A673 (cell line): ENCODE data around the gene DACT3. TPM values are rescaled to one million over a fixed set of nuclear protein-coding genes. Genes with fewer than 3 reads are reported as not detected.

Source experiments
- Bru-seq: library from RNA; stranded (reverse); fragments of 400-500 nt; gene quantifications from one replicate; lab custom pipeline; 2021; lab: Mats Ljungman, UMichigan
- BruChase-seq, 2 experiments: library from RNA; stranded (reverse); fragments of 400-500 nt; gene quantifications; one replicate each; lab custom pipeline; 2021; lab: Mats Ljungman, UMichigan
- BruUV-seq: library from RNA; stranded (reverse); fragments of 400-500 nt; replicated peaks from 2 replicates; lab custom pipeline; 2021; lab: Mats Ljungman, UMichigan
- CTCF ChIA-PET: fragments of 300-600 bp; sonication (Branson Sonifier 250); formaldehyde crosslinking; loops from one replicate; lab custom pipeline; 2022; ENCODE audit warnings: antibody characterized with exemption; lab: Charles Lee
- POLR2A ChIA-PET: fragments of 300-600 bp; sonication (Branson Sonifier 250); formaldehyde crosslinking; loops from one replicate; lab custom pipeline; 2022; ENCODE audit warnings: antibody characterized with exemption; ENCODE audit not compliant: low non-redundant PET; lab: Charles Lee
- DNase-seq: peaks from one replicate; pipeline ENCODE4 v3.0.0-alpha.2; 2015; ENCODE audit warnings: low spot score
- H3K27ac ChIP-seq: fragments of 200-600 bp; sonication (generic); 2 replicates; pipeline ENCODE4 v1.5.1; 2016; ENCODE audit warnings: mixed run types, low read depth, mild to moderate bottlenecking, mixed read lengths, antibody characterized with exemption, low read length; ENCODE audit not compliant: poor library complexity, severe bottlenecking
- H3K27me3 ChIP-seq: fragments of 200-600 bp; sonication (generic); replicated peaks from 2 replicates; pipeline ENCODE4 v1.6.1; 2017; ENCODE audit warnings: mixed run types, low read depth, mild to moderate bottlenecking, mixed read lengths, antibody characterized with exemption, low read length; ENCODE audit not compliant: insufficient read depth, poor library complexity
- H3K36me3 ChIP-seq: fragments of 200-600 bp; sonication (generic); 2 replicates; pipeline ENCODE4 v1.6.1; 2016; ENCODE audit warnings: mixed run types, mild to moderate bottlenecking, mixed read lengths, antibody characterized with exemption, low read length; ENCODE audit not compliant: insufficient read depth, poor library complexity, severe bottlenecking
- H3K4me1 ChIP-seq: fragments of 200-600 bp; sonication (generic); 2 replicates; pipeline ENCODE4 v1.6.1; 2017; ENCODE audit warnings: mixed run types, mild to moderate bottlenecking, mixed read lengths, antibody characterized with exemption, low read length; ENCODE audit not compliant: insufficient read depth, poor library complexity, severe bottlenecking
- H3K4me3 ChIP-seq: fragments of 200-600 bp; sonication (generic); 2 replicates; pipeline ENCODE4 v1.5.1; 2016; ENCODE audit warnings: low read depth, mixed run types, mild to moderate bottlenecking, mixed read lengths, low read length; ENCODE audit not compliant: poor library complexity, severe bottlenecking
- H3K9me3 ChIP-seq: fragments of 200-600 bp; sonication (generic); 2 replicates; pipeline ENCODE4 v1.6.1; 2016; ENCODE audit warnings: mixed run types, low read depth, mild to moderate bottlenecking, mixed read lengths, antibody characterized with exemption, low read length; ENCODE audit not compliant: poor library complexity, severe bottlenecking
- EZH2 ChIP-seq: fragments of 200-600 bp; sonication (generic); IDR thresholded peaks from 2 replicates; pipeline ENCODE4 v1.6.1; 2017; ENCODE audit warnings: borderline replicate concordance, low read depth, mild to moderate bottlenecking, mixed read lengths, antibody characterized with exemption, low read length; ENCODE audit not compliant: poor library complexity, severe bottlenecking
- intact Hi-C: fragments of 100-400 bp; cut with micrococcal nuclease; formaldehyde crosslinking; loops from one replicate; pipeline ENCODE4 v1.10.0; 2022; ENCODE audit not compliant: unreplicated experiment
- long read RNA-seq: library from polyadenylated mRNA; stranded (forward); transcript quantifications from one replicate; pipeline ENCODE4 v2.0.0, GENCODE V29; 2022
- total RNA-seq: library from RNA; stranded (reverse); gene quantifications from 2 replicates; pipeline ENCODE4 v1.2.3, GENCODE V29; 2021
- TF ChIP-seq, protein P1 (sequence below): fragments of 300-800, 200-600 bp; sonication (generic); conservative IDR thresholded peaks from 2 replicates; pipeline ENCODE4 v1.5.1; 2017; ENCODE audit warnings: low read depth, mild to moderate bottlenecking, antibody characterized with exemption, low read length, moderate library complexity, mixed read lengths

DACT3 gene, protein sequence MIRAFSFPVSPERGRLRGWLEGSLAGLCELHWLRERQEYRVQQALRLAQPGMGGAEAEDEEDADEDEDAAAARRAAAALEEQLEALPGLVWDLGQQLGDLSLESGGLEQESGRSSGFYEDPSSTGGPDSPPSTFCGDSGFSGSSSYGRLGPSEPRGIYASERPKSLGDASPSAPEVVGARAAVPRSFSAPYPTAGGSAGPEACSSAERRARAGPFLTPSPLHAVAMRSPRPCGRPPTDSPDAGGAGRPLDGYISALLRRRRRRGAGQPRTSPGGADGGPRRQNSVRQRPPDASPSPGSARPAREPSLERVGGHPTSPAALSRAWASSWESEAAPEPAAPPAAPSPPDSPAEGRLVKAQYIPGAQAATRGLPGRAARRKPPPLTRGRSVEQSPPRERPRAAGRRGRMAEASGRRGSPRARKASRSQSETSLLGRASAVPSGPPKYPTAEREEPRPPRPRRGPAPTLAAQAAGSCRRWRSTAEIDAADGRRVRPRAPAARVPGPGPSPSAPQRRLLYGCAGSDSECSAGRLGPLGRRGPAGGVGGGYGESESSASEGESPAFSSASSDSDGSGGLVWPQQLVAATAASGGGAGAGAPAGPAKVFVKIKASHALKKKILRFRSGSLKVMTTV
- total RNA-seq (0.32 and 1.1 TPM in 2 replicates), Bru-seq, nascent RNA (percentile 18 among the genes with signal in this experiment), BruChase-seq, experiment 1, labeled RNA remaining after a 2-hour chase (percentile 23 among the genes with signal in this experiment), BruChase-seq, experiment 2, labeled RNA remaining after a 6-hour chase (percentile 22 among the genes with signal in this experiment)
- long read RNA-seq, partial matches to known transcripts: 0 of 3 reads
- long read RNA-seq, other reads (novel, unspliced or antisense): 2 of 3 reads

DNA sequence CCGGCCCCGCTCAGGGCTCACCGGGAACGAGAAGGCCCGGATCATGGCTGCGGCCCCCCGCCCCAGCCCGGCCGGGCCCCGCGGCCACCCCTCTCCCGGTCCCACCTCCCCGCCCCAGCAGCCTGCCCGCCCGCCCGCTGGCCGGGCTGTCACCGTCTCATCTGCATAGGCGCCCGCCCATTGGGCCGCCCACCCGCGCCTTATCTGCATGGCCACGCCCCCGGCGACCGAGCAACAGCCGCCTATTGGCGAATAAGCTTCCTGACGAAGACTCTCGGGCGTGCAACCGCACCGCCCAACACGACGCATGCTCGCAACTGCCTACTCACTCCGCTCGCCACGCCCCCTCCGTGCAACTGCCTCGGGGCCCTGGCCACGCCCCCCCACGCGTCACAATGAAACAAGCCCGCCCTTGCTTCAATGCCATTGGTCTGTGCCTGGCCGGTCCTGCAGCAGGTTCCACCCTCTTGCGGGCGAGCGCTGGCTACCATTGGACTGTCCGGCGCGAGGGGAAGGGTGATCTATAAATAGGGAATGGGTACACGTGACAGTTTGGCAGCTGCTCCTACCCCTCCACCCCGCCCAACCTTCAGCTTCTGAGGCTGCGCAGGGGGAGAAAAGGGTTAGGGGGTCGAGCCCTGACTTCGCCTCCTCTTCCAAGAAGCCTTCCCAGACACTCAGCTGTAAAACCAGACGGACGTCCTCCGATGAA lies at the start of gene DACT3:
Gene DACT3, minus strand, starts transcription at position 163 of the 712 bp plus-strand sequence. Its CDS starts 118 bp downstream, at position 45.
- ChIA-PET CTCF (interaction anchor here (0.6 to 2.7 kb wide), 7 partner anchors 24 to 583 kb away, joined by 3 to 35 read pairs (median 7); partner anchors contain the start of gene CALM3), POLR2A (interaction anchor here (0.7 kb wide), 1 partner anchor 139 kb away, joined by 11 read pairs; no protein-coding TSS in a partner anchor)
- H3K27ac ChIP-seq: no peak within 1 kb of the TSS
- TF ChIP-seq, protein P1, sequence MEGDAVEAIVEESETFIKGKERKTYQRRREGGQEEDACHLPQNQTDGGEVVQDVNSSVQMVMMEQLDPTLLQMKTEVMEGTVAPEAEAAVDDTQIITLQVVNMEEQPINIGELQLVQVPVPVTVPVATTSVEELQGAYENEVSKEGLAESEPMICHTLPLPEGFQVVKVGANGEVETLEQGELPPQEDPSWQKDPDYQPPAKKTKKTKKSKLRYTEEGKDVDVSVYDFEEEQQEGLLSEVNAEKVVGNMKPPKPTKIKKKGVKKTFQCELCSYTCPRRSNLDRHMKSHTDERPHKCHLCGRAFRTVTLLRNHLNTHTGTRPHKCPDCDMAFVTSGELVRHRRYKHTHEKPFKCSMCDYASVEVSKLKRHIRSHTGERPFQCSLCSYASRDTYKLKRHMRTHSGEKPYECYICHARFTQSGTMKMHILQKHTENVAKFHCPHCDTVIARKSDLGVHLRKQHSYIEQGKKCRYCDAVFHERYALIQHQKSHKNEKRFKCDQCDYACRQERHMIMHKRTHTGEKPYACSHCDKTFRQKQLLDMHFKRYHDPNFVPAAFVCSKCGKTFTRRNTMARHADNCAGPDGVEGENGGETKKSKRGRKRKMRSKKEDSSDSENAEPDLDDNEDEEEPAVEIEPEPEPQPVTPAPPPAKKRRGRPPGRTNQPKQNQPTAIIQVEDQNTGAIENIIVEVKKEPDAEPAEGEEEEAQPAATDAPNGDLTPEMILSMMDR: no peak
- no peak for TF ChIP-seq EZH2
- intact Hi-C loops: loop anchor here (2.0 kb wide), 2 partner anchors 26 to 130 kb away; no protein-coding TSS in a partner anchor
- DNase-seq: peak; percentile 100
- H3K4me3 ChIP-seq: peak within 1 kb of the TSS; percentile 46
- H3K27me3 ChIP-seq: no peaks in the 10 kb centered on the region
- no peaks in the 10 kb centered on the region for H3K9me3 ChIP-seq
- H3K4me1 ChIP-seq: peaks cover 15% of the 10 kb centered on the region
- BruUV-seq: no TSS peak
- H3K36me3 ChIP-seq: no peaks in the 10 kb centered on the region

DNA sequence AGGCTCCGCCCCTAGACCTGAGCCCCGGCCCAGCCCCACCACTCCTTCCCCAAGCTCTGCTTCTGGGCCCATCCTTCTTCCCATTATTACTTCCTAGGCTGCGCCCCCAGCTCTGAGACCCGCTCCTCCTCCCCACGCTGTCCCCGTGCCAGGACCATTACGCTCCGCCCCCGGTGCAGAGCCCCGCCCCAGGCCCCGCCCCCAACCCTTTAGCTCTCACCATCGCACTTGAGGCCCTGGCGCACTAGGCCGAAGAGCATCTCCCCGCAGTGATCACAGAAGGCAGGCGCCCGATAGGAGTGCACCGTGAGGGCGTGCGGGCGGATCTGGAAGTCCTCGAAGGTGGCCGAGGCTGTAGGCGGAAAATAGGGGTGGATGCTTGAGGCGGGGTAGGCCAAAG lies 49.7 kb upstream of the DACT3 start:
- Histone ChIP-seq H3K36me3 (no peaks in the 10 kb centered on the region), H3K9me3 (no peaks in the 10 kb centered on the region), H3K27me3 (no peaks in the 10 kb centered on the region), H3K4me3 (no peak overlapping the region), H3K27ac (no peak overlapping the region), H3K4me1 (peaks cover 12% of the 10 kb centered on the region)
- DNase-seq: no peak
- CTCF ChIA-PET: no interaction called here
- no peak for TF ChIP-seq EZH2
- TF ChIP-seq, protein P1: no peak
- intact Hi-C loops: no loop called here
- POLR2A ChIA-PET: interaction anchor here (0.6 kb wide), 1 partner anchor 417 kb away, joined by 7 read pairs; no protein-coding TSS in a partner anchor
- no TSS peak for BruUV-seq
